ENCODE data around the gene WDCP. TPM values are rescaled to one million over a fixed set of nuclear protein-coding genes. Genes with fewer than 3 reads are reported as not detected.

The WDCP gene
- total and polyA plus RNA-seq, 2 donors (not counting 1 experiment from before 2014, with no cell fraction given): 3.9 to 21.6 TPM

DNA sequence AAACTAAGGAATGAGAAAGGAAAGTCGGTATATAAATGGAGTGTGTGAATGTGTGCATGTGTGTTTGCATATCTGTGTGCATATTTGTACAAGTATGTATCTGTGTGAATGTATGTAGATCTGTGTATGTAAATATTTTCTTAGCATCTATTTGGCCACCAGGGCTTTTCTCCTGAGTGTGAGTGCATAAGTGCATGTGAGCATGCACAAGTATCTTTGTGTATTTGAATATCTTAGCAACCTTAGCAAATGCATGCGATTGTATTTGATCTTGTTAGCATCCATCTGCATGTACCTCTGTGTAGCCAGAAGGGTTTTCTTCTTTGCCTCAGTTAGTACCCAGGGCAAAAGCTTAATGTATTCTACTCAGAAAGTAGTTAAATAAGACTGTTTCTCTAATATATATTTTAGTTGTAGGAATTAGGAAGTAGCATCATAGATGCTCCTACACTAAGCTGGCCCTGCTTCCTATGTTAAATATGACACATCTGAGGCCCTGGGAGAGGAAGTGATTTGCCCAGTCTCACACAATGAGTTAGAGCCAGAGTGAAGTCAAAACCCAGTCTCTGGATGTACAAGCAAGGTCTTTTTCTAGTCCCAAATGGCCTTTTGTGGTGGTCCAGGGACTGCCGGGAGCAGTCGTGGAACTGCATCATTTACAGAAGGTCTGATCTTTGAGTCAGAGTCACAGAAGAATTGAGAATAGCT is 11.5 kb upstream of the WDCP start:
- intact Hi-C loops (cut with micrococcal nuclease): no loop called here
- no peak overlapping the region for H3K27ac ChIP-seq (ENCODE audit: low read length in 2 of 2)
- no peak for DNase-seq
- H4K20me1 ChIP-seq (ENCODE audit: control insufficient read depth, insufficient read depth, low read length, poor library complexity, severe bottlenecking): no peaks in the 10 kb centered on the region
- Mint-ChIP-seq H3K27me3 (no peaks in the 10 kb centered on the region), H3K9me3 (ENCODE audit: insufficient read depth) (peaks cover 2% of the 10 kb centered on the region), H3K27ac (no peak overlapping the region), H3K4me1 (no peaks in the 10 kb centered on the region), H3K4me3 (no peak overlapping the region)
- peaks cover 0 to 6% (median 0%) of the 10 kb centered on the region in 3 donors for H3K9me3 ChIP-seq (ENCODE audit: control extremely low read depth in 1 of 3, control insufficient read depth in 2 of 3, insufficient read depth in 1 of 3, low read length in 2 of 3)
- H3K79me2 ChIP-seq (ENCODE audit: control insufficient read depth, insufficient read depth, low read length): no peaks in the 10 kb centered on the region
- no peaks in the 10 kb centered on the region for H3K27me3 ChIP-seq (replicated peaks in 1 of 4; ENCODE audit: control extremely low read depth in 1 of 4, control insufficient read depth in 3 of 4, insufficient read depth in 4 of 4, low read length in 3 of 4)
- no peak overlapping the region for H3K4me3 ChIP-seq (ENCODE audit: control extremely low read depth in 1 of 5, extremely low read depth in 1 of 5, insufficient read depth in 1 of 5, low read depth in 2 of 5, low read length in 4 of 5)
- no peak overlapping the region for H3K4me2 ChIP-seq (replicated peaks; ENCODE audit: low read depth, low read length, poor library complexity, severe bottlenecking)
- H3K4me1 ChIP-seq (ENCODE audit: control insufficient read depth in 2 of 2, insufficient read depth in 2 of 2, low read length in 2 of 2): no peaks in the 10 kb centered on the region
- TF ChIP-seq, protein P1, sequence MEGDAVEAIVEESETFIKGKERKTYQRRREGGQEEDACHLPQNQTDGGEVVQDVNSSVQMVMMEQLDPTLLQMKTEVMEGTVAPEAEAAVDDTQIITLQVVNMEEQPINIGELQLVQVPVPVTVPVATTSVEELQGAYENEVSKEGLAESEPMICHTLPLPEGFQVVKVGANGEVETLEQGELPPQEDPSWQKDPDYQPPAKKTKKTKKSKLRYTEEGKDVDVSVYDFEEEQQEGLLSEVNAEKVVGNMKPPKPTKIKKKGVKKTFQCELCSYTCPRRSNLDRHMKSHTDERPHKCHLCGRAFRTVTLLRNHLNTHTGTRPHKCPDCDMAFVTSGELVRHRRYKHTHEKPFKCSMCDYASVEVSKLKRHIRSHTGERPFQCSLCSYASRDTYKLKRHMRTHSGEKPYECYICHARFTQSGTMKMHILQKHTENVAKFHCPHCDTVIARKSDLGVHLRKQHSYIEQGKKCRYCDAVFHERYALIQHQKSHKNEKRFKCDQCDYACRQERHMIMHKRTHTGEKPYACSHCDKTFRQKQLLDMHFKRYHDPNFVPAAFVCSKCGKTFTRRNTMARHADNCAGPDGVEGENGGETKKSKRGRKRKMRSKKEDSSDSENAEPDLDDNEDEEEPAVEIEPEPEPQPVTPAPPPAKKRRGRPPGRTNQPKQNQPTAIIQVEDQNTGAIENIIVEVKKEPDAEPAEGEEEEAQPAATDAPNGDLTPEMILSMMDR (IDR thresholded peaks at IDR 0.05): no peak
- no peak for TF ChIP-seq EZH2 (IDR thresholded peaks at IDR 0.05; ENCODE audit: borderline replicate concordance, insufficient read depth, low read depth, low read length, poor library complexity, severe bottlenecking)
- ChIA-PET CTCF (interaction anchor here (0.6 to 1.3 kb wide), 2 partner anchors 7 to 283 kb away, joined by 3 to 5 read pairs; no protein-coding TSS in a partner anchor), POLR2A (no interaction called here)
- WGBS (ENCODE audit: insufficient coverage): 79% methylated on average over 3 of the region's 4 CpGs
- no peak overlapping the region for H3K9ac ChIP-seq (ENCODE audit: low read length)
- no peak for ATAC-seq (ENCODE audit: low read depth)
- no peak overlapping the region for H2AFZ ChIP-seq (ENCODE audit: insufficient read depth, low read depth, low read length, poor library complexity, severe bottlenecking)
- H3K36me3 ChIP-seq (replicated peaks in 1 of 2; ENCODE audit: control extremely low read depth in 1 of 2, control insufficient read depth in 1 of 2, extremely low read depth in 1 of 2, insufficient read depth in 2 of 2, low read length in 1 of 2): no peaks in the 10 kb centered on the region

DNA sequence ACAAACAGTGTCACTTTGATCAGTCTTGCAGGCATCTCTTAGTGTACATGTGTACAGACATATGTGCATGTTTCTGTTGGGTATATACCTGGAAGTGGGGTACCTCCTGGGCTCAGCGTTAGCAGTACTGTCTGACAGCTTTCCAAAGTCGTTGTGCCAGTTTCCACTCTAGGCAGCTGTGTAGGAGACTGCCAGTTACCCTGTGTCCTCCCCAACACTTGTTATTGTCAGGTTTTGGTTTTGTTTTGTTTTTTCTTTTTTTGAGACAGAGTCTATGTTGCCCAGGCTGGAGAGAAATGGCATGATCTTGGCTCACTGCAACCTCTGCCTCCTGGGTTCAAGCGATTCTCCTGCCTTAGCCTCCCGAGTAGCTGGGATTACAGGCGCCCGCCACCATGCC is 8.6 kb upstream of the WDCP start:
- no peak overlapping the region for H3K4me3 ChIP-seq (ENCODE audit: control extremely low read depth in 1 of 5, extremely low read depth in 1 of 5, insufficient read depth in 1 of 5, low read depth in 2 of 5, low read length in 4 of 5)
- H3K9me3 ChIP-seq (ENCODE audit: control extremely low read depth in 1 of 3, control insufficient read depth in 2 of 3, insufficient read depth in 1 of 3, low read length in 2 of 3): peaks cover 0 to 6% (median 0%) of the 10 kb centered on the region in 3 donors
- ChIA-PET POLR2A (no interaction called here), CTCF (no interaction called here)
- no peak overlapping the region for H3K9ac ChIP-seq (ENCODE audit: low read length)
- H4K20me1 ChIP-seq (ENCODE audit: control insufficient read depth, insufficient read depth, low read length, poor library complexity, severe bottlenecking): no peaks in the 10 kb centered on the region
- no peak overlapping the region for H2AFZ ChIP-seq (ENCODE audit: insufficient read depth, low read depth, low read length, poor library complexity, severe bottlenecking)
- TF ChIP-seq, protein P1 (IDR thresholded peaks at IDR 0.05): no peak
- no peak for TF ChIP-seq EZH2 (IDR thresholded peaks at IDR 0.05; ENCODE audit: borderline replicate concordance, insufficient read depth, low read depth, low read length, poor library complexity, severe bottlenecking)
- WGBS (ENCODE audit: insufficient coverage): 93% methylated on average over 6 of the region's 6 CpGs
- intact Hi-C loops (cut with micrococcal nuclease): no loop called here
- ATAC-seq (ENCODE audit: low read depth) (no peak), DNase-seq (no peak)
- H3K4me1 Mint-ChIP-seq: no peaks in the 10 kb centered on the region
- H3K4me3 Mint-ChIP-seq: no peak overlapping the region
- peaks cover 2% of the 10 kb centered on the region for H3K9me3 Mint-ChIP-seq (ENCODE audit: insufficient read depth)
- H3K27ac Mint-ChIP-seq: no peak overlapping the region
- no peaks in the 10 kb centered on the region for H3K4me1 ChIP-seq (ENCODE audit: control insufficient read depth in 2 of 2, insufficient read depth in 2 of 2, low read length in 2 of 2)
- H3K79me2 ChIP-seq (ENCODE audit: control insufficient read depth, insufficient read depth, low read length): no peaks in the 10 kb centered on the region
- H3K27ac ChIP-seq (ENCODE audit: low read length in 2 of 2): no peak overlapping the region
- no peaks in the 10 kb centered on the region for H3K27me3 ChIP-seq (replicated peaks in 1 of 4; ENCODE audit: control extremely low read depth in 1 of 4, control insufficient read depth in 3 of 4, insufficient read depth in 4 of 4, low read length in 3 of 4)
- no peak overlapping the region for H3K4me2 ChIP-seq (replicated peaks; ENCODE audit: low read depth, low read length, poor library complexity, severe bottlenecking)
- no peaks in the 10 kb centered on the region for H3K36me3 ChIP-seq (replicated peaks in 1 of 2; ENCODE audit: control extremely low read depth in 1 of 2, control insufficient read depth in 1 of 2, extremely low read depth in 1 of 2, insufficient read depth in 2 of 2, low read length in 1 of 2)
- H3K27me3 Mint-ChIP-seq: no peaks in the 10 kb centered on the region
